Astrocyte (in vitro differentiated cells and primary cell): ENCODE measurements around the gene DDC.

Experiments used
- CTCF ChIP-seq: IDR thresholded peaks from 2 replicates; pipeline ENCODE4 v1.5.1; 2011; ENCODE audit warnings: low read depth, mild to moderate bottlenecking, inconsistent platforms, low read length, moderate library complexity; ENCODE audit not compliant: insufficient read depth
- EZH2 ChIP-seq: IDR thresholded peaks from 2 replicates; pipeline ENCODE4 v1.6.1; 2012; ENCODE audit warnings: mild to moderate bottlenecking, low read length, inconsistent platforms; ENCODE audit not compliant: insufficient read depth

- TF ChIP-seq CTCF: no peak
- no peak for TF ChIP-seq EZH2
Measured at GRCh38 chr7:50558294-50559053, 6.7 kb downstream of the DDC start.
